Measurements from ENCODE around the gene TNNI2. TPM values are rescaled to one million over a fixed set of nuclear protein-coding genes. Genes with fewer than 3 reads are reported as not detected.

The TNNI2 gene
- total RNA-seq, 1 donor from 2014 or later, result 0.26 TPM

- no peaks in the 10 kb centered on the region for H3K27me3 ChIP-seq (ENCODE audit: control insufficient read depth, insufficient read depth, low read length)
- H3K36me3 ChIP-seq (ENCODE audit: control insufficient read depth, insufficient read depth, low read length), result no peaks in the 10 kb centered on the region
- H3K4me3 ChIP-seq (ENCODE audit: low read depth, low read length), result no peak overlapping the region
- TF ChIP-seq CTCF (IDR thresholded peaks at IDR 0.05; ENCODE audit: insufficient read depth, low read length, severe bottlenecking), result no peak
- DNase-seq (ENCODE audit: low read depth) (no peak), FAIRE-seq (no peak)
Observed at GRCh38 chr11:1879342-1879940, 40.7 kb downstream of the TNNI2 start.

GRCh38 chr11:1879941-1880720 is 41.4 kb downstream of the TNNI2 start:
- no peak for FAIRE-seq
- Histone ChIP-seq H3K27me3 (ENCODE audit: control insufficient read depth, insufficient read depth, low read length) (no peaks in the 10 kb centered on the region), H3K4me3 (ENCODE audit: low read depth, low read length) (no peak overlapping the region), H3K36me3 (ENCODE audit: control insufficient read depth, insufficient read depth, low read length) (no peaks in the 10 kb centered on the region)
- no peak for DNase-seq (ENCODE audit: low read depth)
- TF ChIP-seq CTCF (IDR thresholded peaks at IDR 0.05; ENCODE audit: insufficient read depth, low read length, severe bottlenecking), result no peak

GRCh38 chr11:1880746-1881441 is 42.1 kb downstream of the TNNI2 start:
- H3K36me3 ChIP-seq (ENCODE audit: control insufficient read depth, insufficient read depth, low read length), result no peaks in the 10 kb centered on the region
- no peaks in the 10 kb centered on the region for H3K27me3 ChIP-seq (ENCODE audit: control insufficient read depth, insufficient read depth, low read length)
- no peak for FAIRE-seq
- H3K4me3 ChIP-seq (ENCODE audit: low read depth, low read length), result no peak overlapping the region
- no peak for DNase-seq (ENCODE audit: low read depth)
- no peak for TF ChIP-seq CTCF (IDR thresholded peaks at IDR 0.05; ENCODE audit: insufficient read depth, low read length, severe bottlenecking)

GRCh38 chr11:1881442-1882264 is 42.9 kb downstream of the TNNI2 start:
- DNase-seq (ENCODE audit: low read depth) (no peak), FAIRE-seq (no peak)
- TF ChIP-seq CTCF (IDR thresholded peaks at IDR 0.05; ENCODE audit: insufficient read depth, low read length, severe bottlenecking), result no peak
- Histone ChIP-seq H3K36me3 (ENCODE audit: control insufficient read depth, insufficient read depth, low read length) (no peaks in the 10 kb centered on the region), H3K4me3 (ENCODE audit: low read depth, low read length) (no peak overlapping the region), H3K27me3 (ENCODE audit: control insufficient read depth, insufficient read depth, low read length) (no peaks in the 10 kb centered on the region)

- DNase-seq (ENCODE audit: low read depth) (peak; percentile 35), FAIRE-seq (no peak)
- H3K4me3 ChIP-seq (ENCODE audit: low read depth, low read length), result no peak overlapping the region
- TF ChIP-seq CTCF (IDR thresholded peaks at IDR 0.05; ENCODE audit: insufficient read depth, low read length, severe bottlenecking), result peak; percentile 94
- H3K36me3 ChIP-seq (ENCODE audit: control insufficient read depth, insufficient read depth, low read length), result no peaks in the 10 kb centered on the region
- H3K27me3 ChIP-seq (ENCODE audit: control insufficient read depth, insufficient read depth, low read length), result peaks cover 1% of the 10 kb centered on the region
Observed at GRCh38 chr11:1882265-1883238, 43.8 kb downstream of the TNNI2 start.
